ENCODE measurements around the gene ATXN2L. TPM values are rescaled to one million over a fixed set of nuclear protein-coding genes. Genes with fewer than 3 reads are reported as not detected.

Gene ATXN2L, protein sequence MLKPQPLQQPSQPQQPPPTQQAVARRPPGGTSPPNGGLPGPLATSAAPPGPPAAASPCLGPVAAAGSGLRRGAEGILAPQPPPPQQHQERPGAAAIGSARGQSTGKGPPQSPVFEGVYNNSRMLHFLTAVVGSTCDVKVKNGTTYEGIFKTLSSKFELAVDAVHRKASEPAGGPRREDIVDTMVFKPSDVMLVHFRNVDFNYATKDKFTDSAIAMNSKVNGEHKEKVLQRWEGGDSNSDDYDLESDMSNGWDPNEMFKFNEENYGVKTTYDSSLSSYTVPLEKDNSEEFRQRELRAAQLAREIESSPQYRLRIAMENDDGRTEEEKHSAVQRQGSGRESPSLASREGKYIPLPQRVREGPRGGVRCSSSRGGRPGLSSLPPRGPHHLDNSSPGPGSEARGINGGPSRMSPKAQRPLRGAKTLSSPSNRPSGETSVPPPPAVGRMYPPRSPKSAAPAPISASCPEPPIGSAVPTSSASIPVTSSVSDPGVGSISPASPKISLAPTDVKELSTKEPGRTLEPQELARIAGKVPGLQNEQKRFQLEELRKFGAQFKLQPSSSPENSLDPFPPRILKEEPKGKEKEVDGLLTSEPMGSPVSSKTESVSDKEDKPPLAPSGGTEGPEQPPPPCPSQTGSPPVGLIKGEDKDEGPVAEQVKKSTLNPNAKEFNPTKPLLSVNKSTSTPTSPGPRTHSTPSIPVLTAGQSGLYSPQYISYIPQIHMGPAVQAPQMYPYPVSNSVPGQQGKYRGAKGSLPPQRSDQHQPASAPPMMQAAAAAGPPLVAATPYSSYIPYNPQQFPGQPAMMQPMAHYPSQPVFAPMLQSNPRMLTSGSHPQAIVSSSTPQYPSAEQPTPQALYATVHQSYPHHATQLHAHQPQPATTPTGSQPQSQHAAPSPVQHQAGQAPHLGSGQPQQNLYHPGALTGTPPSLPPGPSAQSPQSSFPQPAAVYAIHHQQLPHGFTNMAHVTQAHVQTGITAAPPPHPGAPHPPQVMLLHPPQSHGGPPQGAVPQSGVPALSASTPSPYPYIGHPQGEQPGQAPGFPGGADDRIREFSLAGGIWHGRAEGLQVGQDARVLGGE
- 94.5 to 143 TPM (median 129 TPM) in 5 replicates for total RNA-seq (2022; extraction: Qiagen RNA extraction)

DNA sequence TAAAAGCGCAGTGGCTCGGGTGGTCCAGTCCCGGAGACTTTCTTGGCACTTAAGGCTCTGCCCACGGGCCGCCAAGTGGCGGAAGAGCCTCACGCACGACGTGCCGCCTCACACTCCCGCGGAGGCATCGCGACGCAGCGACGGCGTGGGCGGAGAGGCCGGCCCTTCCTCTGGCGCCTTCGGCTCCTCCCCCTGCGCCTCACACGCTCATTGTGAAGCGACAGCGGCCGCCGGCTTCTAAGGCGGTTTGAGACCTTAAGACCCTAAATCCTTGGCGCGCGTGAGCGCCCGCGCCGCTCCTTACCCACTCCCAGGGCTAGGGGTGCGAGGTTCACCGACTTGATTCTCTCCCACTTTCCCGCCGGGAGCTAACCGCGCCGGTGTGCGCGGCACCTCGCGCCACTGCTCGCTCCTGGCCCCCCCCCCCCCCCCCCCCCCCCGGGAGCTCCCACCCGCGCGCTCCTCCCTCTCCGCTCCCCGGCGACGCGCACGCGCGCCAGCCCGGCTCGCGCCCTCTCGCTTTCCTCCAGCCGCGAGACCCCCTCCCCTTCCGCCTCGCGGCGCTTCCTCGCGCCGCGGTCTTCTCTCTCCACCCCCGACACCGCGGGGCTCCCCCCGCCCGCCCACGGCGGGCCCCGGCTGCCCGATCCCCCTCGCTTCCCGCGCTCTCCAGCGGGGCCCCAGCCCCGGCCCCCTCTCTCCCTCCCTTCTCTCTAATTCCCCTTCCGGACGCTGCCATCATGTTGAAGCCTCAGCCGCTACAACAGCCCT is at the start of gene ATXN2L:
Gene ATXN2L, plus strand, starts transcription at position 480 of the 771 bp plus-strand sequence. Its CDS starts 261 bp downstream, at position 741.

DNA sequence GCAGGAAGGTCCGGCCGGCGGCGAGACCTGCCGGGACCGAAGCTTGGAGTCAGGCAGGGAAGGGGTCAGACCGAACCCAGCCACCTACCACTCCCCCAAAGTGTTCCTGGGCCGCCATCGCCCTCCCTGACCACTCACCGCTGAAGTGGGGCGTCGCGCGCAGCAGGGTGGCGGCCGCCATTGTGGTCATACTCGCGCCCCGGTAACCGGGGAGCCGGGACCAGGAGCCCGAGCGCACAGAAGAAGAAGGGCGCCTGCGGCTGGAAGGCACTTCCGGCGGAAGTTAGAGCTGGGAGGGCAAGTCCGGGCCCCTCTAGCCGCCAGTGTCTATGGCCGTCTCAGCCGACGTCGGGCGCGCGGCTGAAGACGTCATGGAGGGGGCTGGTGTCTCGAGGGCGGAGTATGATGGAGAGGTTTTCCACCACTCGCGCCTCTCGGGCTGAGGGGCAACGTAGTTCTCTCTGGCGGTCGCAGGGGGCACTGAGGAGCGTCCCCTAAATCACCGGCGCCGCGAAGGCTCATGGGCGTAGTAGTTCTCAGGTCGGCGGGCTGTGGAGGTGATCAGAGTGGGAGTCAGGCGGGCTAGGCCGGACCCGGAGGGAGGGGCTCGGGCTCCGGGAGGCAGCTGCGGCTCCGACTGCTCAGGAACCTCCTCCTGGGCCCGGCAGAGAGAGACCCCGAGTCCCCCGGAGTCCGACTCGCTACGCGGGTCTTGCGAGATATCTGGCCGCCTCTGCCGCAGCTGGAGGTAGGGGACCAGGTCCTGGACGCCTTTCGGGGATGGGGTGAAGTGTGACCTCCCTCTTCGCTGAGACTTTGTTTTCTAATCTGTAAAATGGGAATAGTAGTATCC is 23.5 kb downstream of the ATXN2L start, which contains the start of gene TUFM:
Gene TUFM, minus strand, starts transcription at position 269 of the 853 bp plus-strand sequence. Its CDS starts 79 bp downstream, at position 190.

DNA sequence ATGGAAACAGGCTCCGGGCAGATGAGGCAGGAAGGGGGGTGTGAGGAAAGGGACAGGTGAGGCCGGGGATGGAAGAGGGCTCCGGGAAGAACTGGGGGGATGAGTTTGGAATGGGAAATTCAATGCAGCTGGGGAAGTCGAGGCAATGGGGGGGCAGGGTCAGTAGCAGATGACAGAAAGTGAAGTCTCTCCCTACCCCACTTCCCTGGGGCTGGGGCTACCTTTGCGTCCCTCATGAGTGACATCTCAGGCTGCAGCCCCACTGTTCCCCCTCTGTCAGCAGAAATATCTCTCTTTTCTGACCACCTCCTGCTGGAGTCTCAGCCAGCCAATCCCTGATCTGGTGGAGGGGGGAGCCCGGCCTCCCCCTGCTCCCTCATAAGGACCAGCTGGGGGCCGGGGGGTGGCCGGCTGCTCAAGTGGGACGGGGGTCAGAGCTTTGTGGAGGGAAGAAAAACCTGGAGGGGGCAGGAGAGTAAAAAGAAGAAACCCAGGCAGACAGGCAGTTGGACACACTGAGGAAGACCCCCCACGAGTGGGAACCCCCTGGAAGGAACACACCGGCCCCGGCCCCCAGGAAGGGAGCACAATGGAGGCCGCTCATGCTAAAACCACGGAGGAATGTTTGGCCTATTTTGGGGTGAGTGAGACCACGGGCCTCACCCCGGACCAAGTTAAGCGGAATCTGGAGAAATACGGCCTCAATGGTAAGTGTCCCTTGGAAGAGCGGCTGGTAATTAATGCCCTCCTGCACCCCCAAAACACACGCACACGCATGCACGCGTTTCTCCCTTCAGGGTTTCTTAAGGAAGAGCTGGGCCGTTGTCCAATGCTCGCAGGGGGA is 55.5 kb downstream of the ATXN2L start, which contains the start of gene ATP2A1:
Gene ATP2A1, plus strand, starts transcription at position 406 of the 844 bp plus-strand sequence. Its CDS starts 184 bp downstream, at position 590.

Other genes starting within 250 kb of the ATXN2L start
- 0.07 to 0.29 TPM (median 0.10 TPM) in 4 of 5 replicates, not detected in the other for gene SULT1A2, start 225.9 kb upstream of the ATXN2L start, total RNA-seq (2022; extraction: Qiagen RNA extraction)
- 4.3 to 7.2 TPM (median 5.7 TPM) in 5 replicates for gene SULT1A1, start 213.0 kb upstream of the ATXN2L start, total RNA-seq (2022; extraction: Qiagen RNA extraction)
- 0.31 to 0.52 TPM (median 0.47 TPM) in 5 replicates for gene NPIPB8, start 184.9 kb upstream of the ATXN2L start, total RNA-seq (2022; extraction: Qiagen RNA extraction)
- 202 to 359 TPM (median 356 TPM) in 5 replicates for gene EIF3C, start 111.5 kb upstream of the ATXN2L start, total RNA-seq (2022; extraction: Qiagen RNA extraction)
- gene NPIPB9, start 71.2 kb upstream of the ATXN2L start, total RNA-seq (2022; extraction: Qiagen RNA extraction) = 1.4 to 2.3 TPM (median 1.7 TPM) in 5 replicates
- gene TUFM, start 23.3 kb downstream of the ATXN2L start, total RNA-seq (2022; extraction: Qiagen RNA extraction) = 216 to 313 TPM (median 305 TPM) in 5 replicates
- 25.7 to 34.8 TPM (median 32.6 TPM) in 5 replicates for gene SH2B1, start 40.8 kb downstream of the ATXN2L start, total RNA-seq (2022; extraction: Qiagen RNA extraction)
- 1.4 to 3.6 TPM (median 2.4 TPM) in 5 replicates for gene ATP2A1, start 55.5 kb downstream of the ATXN2L start, total RNA-seq (2022; extraction: Qiagen RNA extraction)
- gene RABEP2, start 102.2 kb downstream of the ATXN2L start, total RNA-seq (2022; extraction: Qiagen RNA extraction) = 9.7 to 11.2 TPM (median 11.0 TPM) in 5 replicates
- not detected in 5 replicates for gene CD19, start 109.0 kb downstream of the ATXN2L start, total RNA-seq (2022; extraction: Qiagen RNA extraction)
- gene NFATC2IP, start 127.9 kb downstream of the ATXN2L start, total RNA-seq (2022; extraction: Qiagen RNA extraction) = 21.0 to 32.6 TPM (median 27.8 TPM) in 5 replicates
- gene SPNS1, start 151.8 kb downstream of the ATXN2L start, total RNA-seq (2022; extraction: Qiagen RNA extraction) = 51.4 to 83.2 TPM (median 79.1 TPM) in 5 replicates
- 3.7 to 6.0 TPM (median 4.7 TPM) in 5 replicates for gene LAT, start 162.1 kb downstream of the ATXN2L start, total RNA-seq (2022; extraction: Qiagen RNA extraction)